HG03025 (cell line): ENCODE measurements around the gene CLEC1A.

Source experiments
- ATAC-seq: cut with Tn5 transposase; IDR thresholded peaks from one replicate; pipeline ENCODE4 v1.9.1; 2021; ENCODE audit warnings: mild to moderate bottlenecking, moderate library complexity; ENCODE audit not compliant: unreplicated experiment, low FRiP score

The CLEC1A gene, protein sequence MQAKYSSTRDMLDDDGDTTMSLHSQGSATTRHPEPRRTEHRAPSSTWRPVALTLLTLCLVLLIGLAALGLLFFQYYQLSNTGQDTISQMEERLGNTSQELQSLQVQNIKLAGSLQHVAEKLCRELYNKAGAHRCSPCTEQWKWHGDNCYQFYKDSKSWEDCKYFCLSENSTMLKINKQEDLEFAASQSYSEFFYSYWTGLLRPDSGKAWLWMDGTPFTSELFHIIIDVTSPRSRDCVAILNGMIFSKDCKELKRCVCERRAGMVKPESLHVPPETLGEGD

DNA sequence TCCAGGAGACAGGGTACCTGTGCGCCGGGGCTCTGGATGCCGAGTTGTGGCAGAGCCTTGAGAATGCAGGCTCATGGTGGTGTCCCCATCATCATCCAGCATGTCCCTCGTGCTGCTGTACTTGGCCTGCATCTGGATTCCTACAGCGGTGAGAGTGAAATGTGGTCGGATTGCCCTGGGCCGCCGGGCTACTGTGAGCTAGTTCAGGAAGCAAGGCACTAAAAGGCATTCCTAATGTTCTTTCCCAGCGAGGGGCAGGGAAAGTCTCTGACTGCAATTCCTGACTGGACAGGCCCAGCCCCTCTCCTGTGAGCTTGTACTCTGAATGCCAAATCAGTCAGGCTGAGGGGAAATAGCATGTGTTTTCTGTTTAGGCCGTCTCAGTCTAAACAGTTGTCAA lies at the start of gene CLEC1A:
TSS of gene CLEC1A (minus strand) at position 195 of the 400 bp plus-strand sequence. CDS start at position 132, 63 bp downstream.
- no peak for ATAC-seq

DNA sequence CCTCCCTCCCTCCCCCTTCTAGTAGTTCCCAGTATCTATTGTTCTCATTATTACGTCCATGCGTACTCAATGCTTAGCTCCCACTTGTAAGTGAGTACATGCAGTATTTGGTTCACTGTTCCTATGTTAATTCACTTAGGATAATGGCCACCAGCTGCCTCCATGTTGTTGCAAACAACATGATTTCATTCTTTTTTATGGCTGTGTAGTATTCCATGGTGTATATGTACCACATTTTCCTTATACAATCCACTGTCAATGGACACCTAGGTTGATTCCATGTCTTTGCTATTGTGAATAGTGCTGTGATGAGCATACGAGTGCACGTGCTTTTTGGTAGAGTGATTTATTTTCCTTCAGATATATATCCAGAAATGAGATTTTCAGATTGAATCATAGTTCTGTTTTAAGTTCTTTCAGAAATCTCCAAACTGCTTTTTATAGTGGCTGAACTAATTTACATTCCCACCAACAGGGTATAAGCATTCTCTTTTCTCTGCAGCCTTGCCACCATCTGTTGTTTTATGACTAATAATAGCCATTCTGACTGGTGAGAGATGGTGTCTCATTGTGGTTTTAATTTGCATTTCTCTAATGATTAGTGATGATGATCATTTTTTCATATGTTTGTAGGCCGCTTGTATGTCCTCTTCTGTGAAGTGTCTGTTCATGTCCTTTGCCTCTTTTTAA lies 49.1 kb upstream of the CLEC1A start:
- no peak for ATAC-seq

DNA sequence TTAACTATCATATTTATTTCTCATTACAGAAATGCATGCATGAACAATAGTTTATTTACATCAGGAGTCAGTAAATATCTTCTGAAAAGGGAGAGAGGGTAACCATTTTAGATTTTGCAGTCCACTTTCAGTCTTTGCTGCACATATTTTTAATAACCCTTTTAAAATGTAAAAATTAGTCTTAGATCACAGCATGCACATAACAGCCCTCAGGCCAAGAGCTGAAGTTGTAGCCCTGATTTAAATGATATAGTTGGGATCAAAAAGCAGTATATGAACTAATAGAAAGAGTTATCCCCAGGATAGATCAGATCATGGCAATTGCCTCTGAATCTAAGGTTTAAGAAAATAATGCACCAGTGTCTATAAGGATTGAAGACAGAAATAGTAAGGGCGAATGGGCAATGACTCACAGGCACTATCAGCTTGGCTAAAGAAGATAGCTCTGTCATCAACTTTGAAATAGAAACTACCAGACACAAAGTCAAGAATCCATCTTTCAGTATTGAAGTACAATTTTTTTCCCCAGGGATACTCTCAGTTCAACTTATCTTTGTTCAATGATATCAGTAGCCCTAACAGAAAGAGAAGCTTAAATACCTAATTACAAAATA lies 44.3 kb upstream of the CLEC1A start:
- no peak for ATAC-seq

DNA sequence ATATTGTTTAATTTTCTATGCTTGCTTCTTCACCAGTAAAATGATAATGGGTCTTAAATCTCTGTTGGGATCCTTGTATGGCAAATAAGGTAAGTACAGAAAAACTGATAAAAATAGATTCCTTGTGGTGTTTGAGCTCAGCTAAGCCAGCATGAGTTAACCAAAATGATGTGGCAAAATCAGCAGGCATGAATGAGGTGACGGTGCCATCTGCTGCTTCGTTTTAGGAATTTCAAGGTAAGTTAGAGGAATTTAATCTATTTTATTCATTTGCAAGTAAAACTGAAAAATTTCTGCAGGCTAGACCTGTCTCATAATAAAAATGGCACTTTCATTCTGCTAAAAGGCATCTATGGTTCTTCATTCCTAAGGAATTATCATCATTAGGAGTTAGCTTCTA lies 41.2 kb upstream of the CLEC1A start:
- ATAC-seq: no peak

DNA sequence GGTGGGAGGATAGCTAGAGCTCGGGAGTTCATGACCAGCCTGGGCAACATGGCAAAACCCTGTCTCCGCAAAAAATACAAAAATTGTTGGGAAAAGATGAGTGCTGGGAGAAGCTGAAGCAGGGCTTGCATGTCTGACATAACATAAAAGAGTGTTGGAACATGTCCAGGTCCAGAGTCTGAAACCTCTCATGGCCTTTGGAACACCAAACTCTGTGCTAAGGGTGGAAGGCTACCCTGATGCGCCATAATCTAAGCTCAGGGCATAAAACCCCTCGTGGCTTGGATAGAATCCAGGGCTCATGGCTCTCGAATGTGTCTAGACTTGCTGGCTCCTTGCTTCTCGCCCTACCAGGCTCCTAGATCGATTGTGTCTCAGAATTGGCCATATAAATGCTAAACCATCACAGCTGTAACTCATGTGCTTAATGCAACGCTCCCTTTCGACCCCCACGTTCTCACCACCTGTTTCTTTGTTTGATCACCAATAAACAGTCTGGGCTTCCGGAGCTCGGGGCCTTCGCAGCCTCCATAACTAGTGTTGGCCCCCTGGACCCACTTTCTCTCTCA lies 37.9 kb upstream of the CLEC1A start:
- no peak for ATAC-seq

DNA sequence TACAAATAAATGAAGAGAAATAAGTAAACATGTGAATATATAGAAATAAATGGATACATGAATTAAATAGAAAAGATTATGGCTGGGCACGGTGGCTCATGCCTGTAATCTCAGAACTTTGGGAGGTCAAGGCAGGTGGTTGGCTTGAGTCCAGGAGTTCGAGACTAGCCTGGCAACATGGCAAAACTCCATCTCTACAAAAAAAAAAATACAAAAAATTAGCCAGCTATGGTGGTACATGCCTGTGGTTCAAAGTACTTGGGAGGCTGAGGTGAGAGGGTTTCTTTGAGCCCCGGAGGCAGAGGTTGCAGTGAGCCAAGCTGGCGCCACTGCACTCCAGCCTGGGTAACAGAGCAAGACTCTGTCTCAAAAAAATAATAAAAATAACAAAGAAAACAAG lies 36.3 kb upstream of the CLEC1A start:
- no peak for ATAC-seq

DNA sequence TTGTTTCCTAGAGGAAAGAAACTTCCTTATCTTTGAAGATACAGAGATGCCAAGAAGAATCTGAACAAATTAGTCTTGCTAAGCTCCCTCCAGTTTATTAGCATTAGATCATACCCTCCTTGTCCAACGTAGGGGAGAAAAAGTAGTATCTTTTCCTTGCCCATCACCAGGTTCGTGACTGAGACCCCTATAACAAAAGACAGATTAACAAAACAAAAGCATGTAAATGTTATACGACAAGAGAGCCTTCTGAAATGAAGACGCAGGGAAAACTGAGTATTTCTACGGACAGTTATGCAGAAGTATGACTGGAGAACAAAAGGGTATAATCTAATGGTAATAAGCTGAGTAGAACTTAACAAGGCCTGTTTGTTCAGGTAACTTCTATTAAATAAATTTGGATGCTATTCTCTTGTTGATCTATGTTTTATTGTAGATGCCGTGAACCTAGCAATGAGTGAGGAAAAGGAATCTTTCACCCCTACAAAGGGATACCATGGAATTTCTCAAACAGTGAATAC lies 34.1 kb upstream of the CLEC1A start:
- ATAC-seq: no peak

DNA sequence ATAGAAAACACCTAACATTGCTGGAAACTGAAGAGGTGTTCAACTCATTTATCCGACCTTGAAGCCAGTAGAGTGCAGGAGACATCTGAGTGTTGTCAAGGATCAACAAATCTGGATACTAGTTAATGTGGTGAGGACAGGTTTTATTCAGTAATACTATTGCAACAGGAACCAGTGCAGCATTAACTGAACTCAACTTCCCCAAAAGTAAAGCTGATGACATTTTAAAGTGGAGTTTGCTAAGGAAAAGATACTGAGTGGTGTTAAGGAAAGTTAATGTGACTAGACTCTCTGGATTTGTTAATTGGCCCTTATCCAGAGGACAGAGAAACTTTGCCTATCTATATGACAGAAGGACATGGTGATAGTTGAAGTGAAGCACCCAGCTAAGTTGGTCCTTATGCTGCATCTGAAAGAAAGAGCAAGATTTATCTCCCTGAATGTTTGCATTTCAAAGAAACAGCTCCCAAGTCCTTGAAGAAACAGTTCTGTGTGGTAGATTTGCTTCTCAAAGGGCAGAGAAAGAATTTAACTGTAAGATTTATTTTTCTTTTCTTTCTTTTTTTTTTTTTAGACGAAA lies 32.4 kb upstream of the CLEC1A start:
- no peak for ATAC-seq

DNA sequence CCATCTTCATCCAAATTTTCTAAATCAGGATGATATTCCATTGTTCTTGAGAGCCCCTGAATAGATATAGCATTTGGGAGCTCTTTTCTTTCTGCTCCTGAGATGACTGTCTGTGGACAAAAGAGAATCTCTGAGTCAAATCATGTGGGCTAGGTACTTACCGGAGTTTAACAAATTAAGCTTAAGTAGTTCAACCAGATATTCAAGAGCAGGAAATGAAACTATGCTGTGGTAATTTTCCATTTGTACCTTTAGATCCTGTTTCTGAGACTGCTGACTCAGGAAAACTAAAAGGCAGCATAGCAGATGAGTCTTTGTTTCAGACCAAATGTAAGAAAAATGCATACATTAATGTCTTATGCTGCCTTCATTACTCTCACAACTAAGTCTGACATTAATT lies 31.3 kb upstream of the CLEC1A start, which contains the start of gene CLEC7A:
TSS of gene CLEC7A (minus strand) at position 158 of the 400 bp plus-strand sequence. CDS start at position 41, 117 bp downstream.
- ATAC-seq: no peak

DNA sequence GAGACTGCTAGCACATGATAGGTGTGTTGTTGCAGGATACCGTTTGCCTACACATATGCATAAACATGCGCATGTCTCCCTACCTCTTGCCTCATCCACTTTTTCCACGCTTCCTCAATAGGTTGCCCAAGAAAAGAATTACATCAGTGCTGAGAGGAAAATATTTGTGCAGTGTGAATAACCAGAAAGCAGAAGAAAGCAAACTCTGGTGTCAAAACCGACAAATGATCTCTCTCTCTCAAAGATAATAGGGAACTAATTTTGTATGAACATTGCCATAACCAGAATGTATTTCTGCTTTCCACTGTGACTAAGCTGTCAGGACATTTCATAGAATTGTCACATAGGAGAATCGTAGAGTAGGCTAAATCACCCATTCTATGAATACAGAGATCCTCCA lies 29.9 kb upstream of the CLEC1A start:
- ATAC-seq: no peak

DNA sequence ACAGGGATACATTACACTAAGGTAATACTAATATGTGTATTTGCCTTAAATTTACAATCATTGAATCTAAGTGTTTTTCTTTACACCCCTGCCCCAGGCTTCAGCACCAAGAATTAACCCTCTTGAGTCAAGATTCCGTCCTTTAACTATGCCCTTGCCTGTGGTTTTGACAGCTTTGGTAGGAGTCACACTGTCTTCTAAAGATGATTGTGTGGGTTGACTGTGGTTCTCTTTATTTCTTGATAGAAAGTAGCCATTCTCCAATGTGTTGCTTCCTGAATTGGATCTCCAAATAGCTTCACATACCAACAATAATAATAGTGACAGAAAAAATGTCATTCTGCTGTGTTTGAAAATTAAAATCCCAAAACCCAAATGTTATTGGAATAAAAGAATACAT lies 27.6 kb upstream of the CLEC1A start:
- no peak for ATAC-seq

DNA sequence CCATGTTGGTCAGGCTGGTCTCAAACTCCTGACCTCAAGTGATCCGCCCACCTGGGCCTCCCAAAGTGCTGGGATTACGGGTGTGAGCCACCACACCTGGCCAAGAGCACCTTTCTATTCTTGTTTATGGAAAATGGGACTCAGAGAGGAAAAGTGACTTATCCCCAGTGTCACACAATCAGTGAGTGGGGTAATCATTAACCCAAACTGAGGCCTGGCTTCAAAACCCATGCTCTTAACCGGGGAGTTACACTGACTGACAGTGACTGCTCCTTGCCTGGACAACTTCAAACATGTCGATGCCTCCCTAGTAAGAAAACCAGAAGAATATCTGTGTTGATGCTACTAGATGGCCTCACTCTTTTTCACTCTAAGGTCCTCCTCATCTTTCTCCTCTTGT lies 23.9 kb upstream of the CLEC1A start:
- no peak for ATAC-seq

DNA sequence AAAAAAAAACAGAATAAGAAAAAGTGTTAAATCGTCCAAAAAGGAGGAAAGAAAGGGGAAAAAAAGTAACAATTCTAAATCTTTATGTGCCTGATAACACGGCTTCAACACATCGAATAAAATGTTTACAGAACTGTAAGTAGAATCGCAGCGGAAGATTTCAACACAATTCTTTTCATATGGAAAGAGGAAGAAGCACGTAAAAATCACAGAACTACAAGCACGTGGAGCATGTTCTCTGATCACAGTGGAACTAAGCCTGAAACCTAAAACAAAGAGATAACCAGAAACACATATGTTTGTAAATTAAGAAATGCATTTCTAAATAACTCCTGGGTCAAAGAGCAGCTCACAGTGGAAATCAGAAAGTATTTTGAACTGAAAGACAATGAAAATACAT lies 22.5 kb upstream of the CLEC1A start:
- ATAC-seq: no peak

DNA sequence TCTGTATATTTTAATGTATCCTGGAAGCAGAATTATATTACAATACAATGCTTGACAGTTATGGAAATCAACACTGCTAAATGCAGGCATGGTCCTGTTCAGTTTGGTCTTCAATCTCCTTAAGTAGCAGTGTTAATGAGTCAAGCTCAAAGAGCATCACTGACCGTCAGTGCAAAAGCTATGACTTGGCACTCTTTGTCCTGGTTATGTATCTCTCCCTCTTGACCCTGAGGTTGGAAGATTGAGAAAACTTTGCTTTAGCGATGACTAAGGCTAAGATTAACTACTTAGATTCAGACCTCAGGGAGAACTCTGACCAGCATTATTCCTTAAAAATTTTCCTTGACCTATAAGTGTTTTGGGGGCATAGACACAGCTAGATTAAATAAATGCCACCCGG lies 20.3 kb upstream of the CLEC1A start:
- ATAC-seq: no peak

DNA sequence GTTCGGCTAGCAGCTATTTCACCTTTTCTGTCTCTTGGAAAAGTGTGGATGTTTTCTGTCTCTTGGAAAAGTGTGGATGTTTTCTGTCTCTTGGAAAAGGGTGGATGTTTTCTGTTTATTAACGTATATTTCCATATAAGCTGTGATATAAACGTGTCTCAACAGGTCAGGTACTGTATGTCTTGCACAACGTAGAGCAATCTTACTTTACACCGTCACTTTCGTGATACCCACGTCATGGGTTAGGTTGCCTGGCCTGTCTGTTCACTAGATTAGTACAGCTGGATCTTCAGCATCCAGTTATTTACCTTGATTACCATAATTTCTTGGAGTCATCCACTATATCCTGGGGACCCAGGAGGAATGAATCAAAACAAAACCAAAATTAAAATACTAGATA lies 17.1 kb upstream of the CLEC1A start:
- no peak for ATAC-seq

DNA sequence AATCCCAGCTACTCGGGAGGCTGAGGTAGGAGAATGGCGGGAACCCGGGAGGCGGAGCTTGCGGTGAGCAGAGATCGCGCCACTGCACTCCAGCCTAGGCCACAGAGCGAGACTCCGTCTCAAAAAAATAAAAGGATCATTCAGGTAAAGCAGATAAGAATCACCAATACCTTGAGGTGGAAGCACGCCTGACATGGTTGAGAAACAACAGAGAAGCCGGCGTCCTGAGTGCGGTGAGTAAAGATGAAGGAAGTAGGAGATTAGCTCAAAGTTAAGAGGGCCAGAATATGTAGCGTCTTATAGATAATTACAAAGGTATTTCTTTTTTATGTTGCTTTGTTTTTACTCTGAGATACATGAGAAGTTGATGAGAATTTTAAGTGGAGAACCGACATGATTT lies 16.5 kb upstream of the CLEC1A start:
- ATAC-seq: no peak

DNA sequence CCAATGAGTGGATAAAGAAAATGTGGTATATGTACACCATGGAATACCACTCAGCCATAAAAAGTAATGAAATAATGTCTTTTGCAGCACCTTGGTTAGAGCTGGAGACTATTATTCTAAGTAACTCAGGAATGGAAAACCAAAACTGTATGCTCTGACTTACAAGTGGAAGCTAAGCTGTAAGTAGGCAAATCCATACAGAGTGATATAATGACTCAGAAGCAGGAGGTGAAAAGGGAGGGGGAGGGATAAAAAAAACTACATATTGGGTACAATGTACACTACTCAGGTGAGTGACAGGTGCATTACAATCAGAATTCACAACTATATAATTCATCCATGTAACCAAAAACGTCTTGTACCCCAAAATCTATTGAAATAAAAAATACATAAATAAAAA lies 15.1 kb upstream of the CLEC1A start:
- no peak for ATAC-seq

DNA sequence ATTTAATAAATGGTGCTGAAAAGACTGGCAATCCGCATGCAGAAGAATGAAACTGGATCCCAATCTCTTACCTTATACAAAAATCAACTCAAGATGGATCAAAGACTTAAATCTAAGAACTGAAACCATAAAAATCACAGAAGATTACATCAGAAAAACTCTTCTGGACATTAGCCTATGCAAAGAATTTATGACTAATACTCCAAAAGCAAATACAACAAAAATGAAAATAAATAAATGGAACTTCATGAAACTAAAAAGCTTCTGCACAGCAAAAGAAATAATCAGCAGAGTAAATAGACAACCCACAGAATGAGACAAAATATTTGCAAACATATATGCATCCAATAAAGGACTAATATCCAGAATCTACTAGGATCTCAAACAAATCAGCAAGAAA lies 14.3 kb upstream of the CLEC1A start:
- no peak for ATAC-seq

DNA sequence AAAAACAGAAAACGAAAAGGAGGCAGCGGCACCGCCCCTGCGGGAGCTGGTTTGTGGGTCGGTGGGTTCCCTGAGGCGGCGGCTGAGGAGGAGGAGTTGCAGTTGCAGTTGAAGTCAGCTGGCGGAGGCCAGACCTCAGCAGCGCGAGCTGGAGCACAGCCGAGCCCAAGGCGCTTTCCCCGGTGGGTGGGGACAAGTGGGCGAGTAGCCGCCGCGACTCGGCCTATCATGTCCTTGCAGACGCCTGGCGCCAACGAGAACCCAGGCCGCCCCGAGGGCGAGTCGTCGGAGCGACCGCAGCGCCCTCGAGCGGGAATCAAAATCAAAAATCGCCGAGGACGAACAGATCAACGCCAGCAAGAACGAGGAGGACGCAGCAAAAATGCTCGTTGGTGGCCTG lies 12.7 kb upstream of the CLEC1A start:
- ATAC-seq: no peak

DNA sequence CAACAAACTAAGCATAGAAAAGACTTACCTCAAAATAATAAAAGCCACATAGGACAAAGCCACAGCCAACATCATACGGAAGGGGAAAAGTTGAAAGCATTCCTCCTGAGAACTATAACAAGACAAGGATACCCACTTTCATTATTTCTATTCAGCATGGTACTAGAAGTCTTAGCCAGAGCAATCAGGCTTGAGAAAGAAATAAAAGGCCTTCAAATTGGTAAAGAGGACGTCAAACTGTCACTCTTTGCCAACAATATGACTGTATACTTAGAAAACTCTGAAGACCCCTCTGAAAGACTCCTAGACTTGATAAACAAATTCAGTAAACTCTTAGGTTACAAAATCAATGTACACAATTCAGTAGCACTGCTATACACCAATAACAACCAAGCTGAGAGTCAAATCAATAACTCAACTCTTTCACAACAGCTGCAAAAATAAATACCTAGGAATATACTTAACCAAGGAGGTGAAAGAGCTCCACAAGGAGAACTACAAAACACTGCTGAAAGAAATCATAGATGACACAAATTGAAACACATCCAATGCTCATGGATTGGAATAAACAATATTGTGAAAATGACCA lies 11.6 kb upstream of the CLEC1A start:
- ATAC-seq: no peak

DNA sequence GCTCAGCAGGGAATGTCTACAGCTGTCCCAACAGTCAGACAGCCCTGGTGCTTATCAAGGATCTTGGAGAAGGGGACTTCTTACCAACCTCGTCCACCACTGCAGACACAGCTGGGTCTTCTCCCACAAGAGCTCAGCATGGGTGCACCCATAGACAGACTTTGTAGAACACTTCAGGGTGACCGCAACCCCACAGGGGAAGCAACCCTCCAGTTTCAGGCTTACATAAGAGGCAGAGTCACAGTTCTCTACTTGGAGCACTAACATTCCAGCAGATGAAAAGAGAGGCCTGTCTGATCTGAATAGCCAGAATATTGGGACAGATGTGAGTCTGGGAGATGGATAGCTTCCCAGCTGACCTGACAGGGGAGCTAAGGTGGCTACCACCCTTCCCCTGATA lies 3.5 kb upstream of the CLEC1A start:
- no peak for ATAC-seq
